Mucosa of descending colon (tissue), 3 donors: ENCODE results near the gene MYCBP. TPM values are rescaled to one million over a fixed set of nuclear protein-coding genes. Genes with fewer than 3 reads are reported as not detected.
A peak's percentile ranks its signal among the peaks of the same experiment; 100 is the strongest.

Source experiments
- ATAC-seq: fragments of 200-7000 bp; cut with Tn5 transposase; one replicate; pipeline ENCODE4 v1.9.1; 2020; ENCODE audit warnings: mild to moderate bottlenecking, moderate library complexity
- DNase-seq, 3 donors: peaks; one replicate each; pipeline ENCODE4 v3.0.0-alpha.2; 2020
- H3K36me3 ChIP-seq: fragments of 200-600 bp; one replicate; pipeline ENCODE4 v1.8.0; 2021; ENCODE audit warnings: low read depth, mild to moderate bottlenecking
- H3K4me1 ChIP-seq: fragments of 200-600 bp; one replicate; pipeline ENCODE4 v1.8.0; 2021; ENCODE audit warnings: low read depth, mild to moderate bottlenecking
- H3K4me3 ChIP-seq: fragments of 200-600 bp; one replicate; pipeline ENCODE4 v1.8.0; 2021; ENCODE audit warnings: mild to moderate bottlenecking
- H3K9me3 ChIP-seq: fragments of 200-600 bp; one replicate; pipeline ENCODE4 v1.8.0; 2021; ENCODE audit warnings: mild to moderate bottlenecking
- intact Hi-C, 2 donors: fragments of 100-400 bp; cut with DNase I in 1 of 2; cut with micrococcal nuclease in 1 of 2; formaldehyde crosslinking; loops; one replicate each; pipeline versions ENCODE4 v1.11.0 to v1.11.1; 2022; cut with DNase I, micrococcal nuclease
- total RNA-seq, 3 donors: library from RNA; stranded (reverse); fragmentation: NEBNext Ultra II Directional in 2 of 3; extraction: Animal tissue kit (Norgen Biotek cat#: 25700) in 2 of 3; gene quantifications; one replicate each; pipeline versions ENCODE4 v1.2.1 to v1.2.4, GENCODE V29; 2021 to 2023
- TF ChIP-seq, protein P1 (sequence below): fragments of 200-600 bp; IDR thresholded peaks from one replicate; pipeline ENCODE4 v1.8.0; 2022; ENCODE audit warnings: antibody characterized with exemption, mild to moderate bottlenecking
- donor health status: DM: no; HTN: no; CAD: no; lungs with moderate emphysema.
- donor health status: DM: no; HTN: no; CAD: no.
- donor health status: DM: no; HTN: yes; CAD: no.

The MYCBP gene
- total RNA-seq, 3 donors from 2014 or later: 21.4 to 37.4 (median 24.2) TPM

DNA sequence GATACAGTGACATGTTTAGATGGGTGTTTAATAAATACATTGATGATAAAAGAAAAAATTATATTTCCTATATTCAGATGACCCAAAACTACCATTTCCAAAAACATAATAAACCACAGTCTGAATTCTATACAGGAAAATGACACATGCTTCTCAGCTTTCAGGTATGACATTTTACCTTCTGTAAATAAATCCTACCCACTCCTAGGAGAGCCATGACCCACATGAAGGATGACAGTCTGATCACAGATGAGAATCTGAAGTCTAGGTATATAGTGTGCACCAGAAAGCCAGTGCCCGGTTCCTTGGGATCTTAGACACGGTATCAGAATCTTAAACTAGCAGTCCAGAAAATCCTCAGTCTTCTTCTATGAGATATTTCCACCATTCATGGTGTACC is 11.9 kb upstream of the MYCBP start:
- no peak overlapping the region for H3K4me3 ChIP-seq
- H3K9me3 ChIP-seq: no peaks in the 10 kb centered on the region
- no peaks in the 10 kb centered on the region for H3K4me1 ChIP-seq
- H3K36me3 ChIP-seq: no peaks in the 10 kb centered on the region
- TF ChIP-seq, protein P1, sequence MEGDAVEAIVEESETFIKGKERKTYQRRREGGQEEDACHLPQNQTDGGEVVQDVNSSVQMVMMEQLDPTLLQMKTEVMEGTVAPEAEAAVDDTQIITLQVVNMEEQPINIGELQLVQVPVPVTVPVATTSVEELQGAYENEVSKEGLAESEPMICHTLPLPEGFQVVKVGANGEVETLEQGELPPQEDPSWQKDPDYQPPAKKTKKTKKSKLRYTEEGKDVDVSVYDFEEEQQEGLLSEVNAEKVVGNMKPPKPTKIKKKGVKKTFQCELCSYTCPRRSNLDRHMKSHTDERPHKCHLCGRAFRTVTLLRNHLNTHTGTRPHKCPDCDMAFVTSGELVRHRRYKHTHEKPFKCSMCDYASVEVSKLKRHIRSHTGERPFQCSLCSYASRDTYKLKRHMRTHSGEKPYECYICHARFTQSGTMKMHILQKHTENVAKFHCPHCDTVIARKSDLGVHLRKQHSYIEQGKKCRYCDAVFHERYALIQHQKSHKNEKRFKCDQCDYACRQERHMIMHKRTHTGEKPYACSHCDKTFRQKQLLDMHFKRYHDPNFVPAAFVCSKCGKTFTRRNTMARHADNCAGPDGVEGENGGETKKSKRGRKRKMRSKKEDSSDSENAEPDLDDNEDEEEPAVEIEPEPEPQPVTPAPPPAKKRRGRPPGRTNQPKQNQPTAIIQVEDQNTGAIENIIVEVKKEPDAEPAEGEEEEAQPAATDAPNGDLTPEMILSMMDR: no peak
- ATAC-seq (no peak), DNase-seq (no peak)
- intact Hi-C loops: no loop called here

DNA sequence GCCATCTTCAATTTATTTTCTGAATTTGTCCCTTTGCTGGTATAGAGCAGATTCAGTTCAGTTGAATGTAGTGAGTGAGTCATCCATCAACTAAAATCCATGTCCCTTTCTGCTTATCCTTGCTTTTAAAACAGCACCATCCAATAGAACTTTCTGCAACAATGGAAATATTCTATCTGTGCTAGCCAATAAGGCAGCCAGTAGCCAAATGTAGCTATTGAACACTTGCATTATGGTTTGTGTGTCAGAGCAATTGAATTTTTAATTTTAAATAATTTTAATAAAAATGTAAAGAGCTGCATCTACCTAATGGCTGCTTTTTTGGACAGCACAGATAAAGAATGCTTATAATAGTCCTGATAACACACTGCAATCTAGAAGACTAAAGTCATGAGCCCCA is 8.3 kb upstream of the MYCBP start, which contains the start of gene GJA9:
Gene GJA9, minus strand, starts transcription at position 101 of the 400 bp plus-strand sequence. CDS start 5,489 bp downstream, outside the sequence.
- no peaks in the 10 kb centered on the region for H3K9me3 ChIP-seq
- intact Hi-C loops: no loop called here
- TF ChIP-seq, protein P1: no peak
- DNase-seq: no peak
- H3K4me1 ChIP-seq: no peaks in the 10 kb centered on the region
- H3K4me3 ChIP-seq: no peak within 1 kb of the TSS
- ATAC-seq: no peak
- H3K36me3 ChIP-seq: no peaks in the 10 kb centered on the region

DNA sequence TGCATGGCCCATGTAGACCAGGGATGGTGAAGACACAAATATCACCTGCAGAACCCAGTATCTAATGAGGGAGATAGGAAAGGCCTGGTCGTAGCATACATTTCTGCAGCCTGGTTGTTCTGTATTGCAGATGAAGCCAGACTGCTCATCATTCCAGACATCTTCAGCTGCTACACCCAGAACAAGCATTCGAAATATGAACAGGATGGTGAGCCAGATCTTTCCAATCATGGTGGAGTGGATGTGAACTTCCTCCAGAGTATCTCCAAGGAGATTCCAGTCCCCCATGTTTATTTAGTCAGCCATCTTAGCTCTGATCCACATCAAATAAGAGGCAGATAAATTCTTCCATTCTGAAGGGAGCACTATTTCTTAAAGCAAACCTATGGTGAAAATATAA is 2.7 kb upstream of the MYCBP start:
- Histone ChIP-seq H3K4me3 (no peak overlapping the region), H3K4me1 (peaks cover 7% of the 10 kb centered on the region), H3K36me3 (no peaks in the 10 kb centered on the region), H3K9me3 (no peaks in the 10 kb centered on the region)
- ATAC-seq: no peak
- TF ChIP-seq, protein P1: no peak
- intact Hi-C loops: no loop called here
- DNase-seq: no peak

DNA sequence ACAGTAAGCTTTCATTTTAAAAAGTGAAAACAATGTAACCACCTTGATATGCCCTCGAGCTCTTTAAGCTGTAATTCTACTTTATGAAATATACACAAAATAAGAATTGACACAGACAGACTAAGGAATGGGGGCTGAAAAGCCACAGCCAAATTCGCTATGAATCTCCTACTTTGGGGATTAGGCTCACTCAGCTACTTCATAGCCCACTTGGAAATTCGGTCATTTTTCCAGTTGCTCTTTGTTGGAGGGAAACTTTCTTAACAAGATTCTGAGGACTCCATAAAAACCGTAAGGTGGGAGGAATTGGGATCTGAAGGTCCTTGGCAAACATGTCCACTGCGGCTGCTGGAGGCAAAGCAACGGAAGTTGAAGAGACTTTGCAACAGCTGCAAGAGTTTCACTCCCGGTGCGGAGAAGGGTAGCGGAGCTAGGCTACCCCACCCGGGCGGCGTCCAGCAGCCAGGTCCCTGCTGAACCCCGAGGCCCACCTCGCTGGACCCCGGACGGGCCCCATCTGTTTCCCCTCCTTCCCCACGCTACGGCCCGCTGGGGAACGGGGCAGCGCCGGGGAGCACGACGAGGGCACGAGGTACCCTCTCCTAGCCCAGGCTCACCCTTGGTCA is 634 bp downstream of the MYCBP start:
- Histone ChIP-seq H3K4me3 (peak overlapping the region; percentile 76), H3K36me3 (no peaks in the 10 kb centered on the region), H3K9me3 (no peaks in the 10 kb centered on the region), H3K4me1 (peaks cover 7% of the 10 kb centered on the region)
- ATAC-seq: peak; percentile 47
- peak in 1 of 3 donors; percentile 35 for DNase-seq
- intact Hi-C loops: no loop called here
- TF ChIP-seq, protein P1: no peak

DNA sequence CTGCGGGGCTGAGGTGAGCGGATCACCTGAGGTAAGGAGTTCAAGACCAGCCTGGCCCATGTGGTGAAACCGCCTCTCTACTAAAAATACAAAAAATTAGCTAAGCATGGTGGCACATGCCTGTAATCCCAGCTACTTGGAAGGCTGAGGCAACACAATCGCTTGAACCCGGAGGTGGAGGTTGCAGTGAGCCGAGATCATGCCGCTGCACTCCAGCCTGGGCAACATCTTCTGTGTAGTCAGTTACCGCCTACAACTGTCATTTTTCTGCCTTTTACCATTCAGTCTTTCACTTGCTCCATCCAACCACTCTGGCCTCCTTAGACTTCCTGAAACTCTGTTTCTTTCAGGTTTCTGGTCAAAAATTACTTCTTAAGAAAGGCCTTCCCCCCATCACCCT is 2.2 kb downstream of the MYCBP start:
- Histone ChIP-seq H3K4me3 (no peak overlapping the region), H3K36me3 (no peaks in the 10 kb centered on the region), H3K4me1 (peaks cover 7% of the 10 kb centered on the region), H3K9me3 (no peaks in the 10 kb centered on the region)
- DNase-seq (no peak), ATAC-seq (no peak)
- intact Hi-C loops: no loop called here
- TF ChIP-seq, protein P1: no peak

DNA sequence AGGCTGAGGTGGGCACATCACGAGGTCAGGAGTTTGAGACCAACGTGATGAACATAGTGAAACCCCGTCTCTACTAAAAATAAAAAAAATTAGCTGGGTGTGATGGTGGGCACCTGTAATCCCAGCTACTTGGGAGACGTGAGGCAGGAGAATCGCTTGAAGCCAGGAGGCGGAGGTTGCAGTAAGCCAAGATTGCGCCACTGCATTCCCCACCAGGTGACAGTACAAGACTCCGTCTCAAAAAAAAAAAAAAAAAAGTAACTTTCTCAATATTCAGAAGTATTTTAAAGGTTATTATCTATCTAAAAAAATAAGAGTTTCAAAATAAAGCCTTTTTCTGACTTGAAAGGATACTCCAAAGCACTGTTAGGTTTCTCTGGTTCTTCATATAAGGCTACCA is 5.9 kb downstream of the MYCBP start:
- Histone ChIP-seq H3K4me1 (peaks cover 3% of the 10 kb centered on the region), H3K36me3 (no peaks in the 10 kb centered on the region), H3K9me3 (no peaks in the 10 kb centered on the region), H3K4me3 (no peak overlapping the region)
- no peak for DNase-seq
- no peak for ATAC-seq
- intact Hi-C loops: no loop called here
- TF ChIP-seq, protein P1: no peak
